NCI-H226 (cell line): Measurements from ENCODE around the gene C1orf21.
A peak's percentile ranks its signal among the peaks of the same experiment; 100 is the strongest.

ENCODE experiments used
- DNase-seq: peaks from one replicate; pipeline ENCODE4 v3.0.0-alpha.2; 2015

Gene C1orf21

DNA sequence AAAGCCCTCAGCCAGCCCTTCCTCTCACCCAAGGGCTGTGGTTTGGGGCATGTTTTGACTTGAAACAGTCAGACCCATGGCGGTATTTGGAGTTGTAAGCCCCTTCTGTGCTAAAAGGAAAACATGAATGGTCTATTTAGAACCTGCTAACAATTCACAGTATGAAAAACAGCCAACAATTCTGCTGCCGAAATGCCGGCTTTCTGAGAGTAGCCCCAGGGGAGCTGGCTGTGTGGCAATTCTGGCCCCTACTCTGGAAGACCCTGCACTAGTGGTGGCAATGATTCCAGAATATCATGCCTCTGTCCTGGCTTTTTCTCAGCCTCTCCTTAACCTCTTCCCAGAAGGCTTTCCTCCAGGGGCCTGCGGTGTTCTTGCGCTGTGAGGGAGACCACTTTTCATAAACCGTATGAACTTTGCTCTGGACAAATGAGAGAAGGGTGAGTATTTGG, 249.2 kb downstream of the C1orf21 start:
- no peak for DNase-seq

DNA sequence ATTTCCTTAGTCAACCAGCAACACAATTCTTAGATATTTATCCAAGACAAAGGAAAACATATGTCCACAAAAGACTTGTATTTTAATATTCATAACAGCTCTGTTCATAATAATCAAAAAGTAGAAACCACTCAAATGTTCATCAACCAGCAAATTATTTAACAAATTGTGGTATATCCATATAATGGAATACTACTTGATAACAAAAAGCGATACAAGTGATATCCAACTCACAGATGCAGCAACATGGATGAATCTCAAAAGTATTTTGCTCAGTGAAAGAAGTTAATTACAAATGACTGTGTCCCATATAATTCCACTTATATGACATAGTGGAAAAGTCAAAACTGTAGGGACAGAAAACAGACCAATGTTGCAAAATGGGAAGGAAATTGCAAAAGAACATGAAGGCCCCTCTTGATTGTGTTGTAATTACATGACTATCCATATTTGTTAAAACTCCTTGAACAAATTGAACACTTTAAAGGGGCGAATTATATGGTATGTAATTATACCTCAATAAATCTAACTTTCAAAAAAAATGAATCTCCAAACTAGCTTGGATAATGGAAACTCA, 250.9 kb downstream of the C1orf21 start:
- DNase-seq = no peak

DNA sequence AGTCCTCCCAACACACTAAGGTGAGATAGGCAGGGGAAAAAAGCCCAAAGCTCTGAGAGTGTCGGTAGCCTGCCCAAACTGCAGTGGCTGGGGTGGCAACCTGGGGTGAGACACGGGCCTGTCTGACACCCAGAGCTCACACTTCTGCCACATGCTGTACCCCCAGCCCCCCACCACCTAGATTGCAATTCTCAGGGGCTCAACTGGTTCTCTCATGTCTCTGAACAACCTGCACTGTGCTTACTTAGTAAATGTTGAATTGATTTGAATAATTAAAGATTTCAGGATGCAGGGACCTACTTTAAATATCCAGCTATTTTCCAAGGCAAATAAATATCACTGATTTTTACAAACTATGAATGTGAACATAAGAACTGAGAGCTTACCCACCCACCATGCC, 252.4 kb downstream of the C1orf21 start:
- DNase-seq = no peak

DNA sequence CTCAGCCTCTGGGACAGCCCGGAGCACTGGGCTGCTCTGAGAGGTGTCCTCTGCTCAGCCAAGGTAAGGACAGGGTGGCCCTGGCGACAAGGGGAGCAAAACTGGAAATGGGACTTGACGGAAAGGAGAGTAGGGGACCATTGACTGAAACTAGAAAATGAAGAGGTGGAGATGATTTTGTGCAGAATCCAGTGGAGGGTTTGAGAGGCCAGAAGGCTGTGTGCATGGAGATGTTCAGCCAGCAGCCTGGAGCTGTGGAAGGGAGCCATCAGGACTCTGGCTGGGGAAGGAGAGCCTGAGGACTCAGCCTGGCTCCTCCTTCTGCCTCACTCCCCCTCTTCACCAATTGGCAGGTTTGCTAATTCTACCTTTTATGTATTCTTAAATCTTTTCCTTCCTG, 253.7 kb downstream of the C1orf21 start:
- DNase-seq = no peak

DNA sequence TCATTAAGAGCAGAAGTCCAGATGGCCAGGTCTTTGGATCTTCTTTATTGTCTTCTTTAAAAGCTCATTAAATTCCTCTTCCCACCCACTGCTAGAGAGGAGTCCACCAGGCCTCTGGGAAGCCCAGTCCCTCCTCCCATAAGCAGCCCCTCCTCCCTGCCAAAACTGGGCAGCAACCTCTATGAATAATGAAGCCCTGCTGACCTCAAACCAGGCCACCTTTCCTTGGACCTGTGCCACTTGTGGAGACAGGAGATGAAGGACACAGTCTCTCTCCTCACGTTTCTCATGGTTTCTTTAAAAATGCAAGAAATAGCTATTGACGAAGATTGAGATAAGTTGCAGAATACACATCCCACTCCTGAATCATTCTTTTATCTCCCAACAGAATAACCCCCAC, 255.1 kb downstream of the C1orf21 start:
- DNase-seq = no peak

DNA sequence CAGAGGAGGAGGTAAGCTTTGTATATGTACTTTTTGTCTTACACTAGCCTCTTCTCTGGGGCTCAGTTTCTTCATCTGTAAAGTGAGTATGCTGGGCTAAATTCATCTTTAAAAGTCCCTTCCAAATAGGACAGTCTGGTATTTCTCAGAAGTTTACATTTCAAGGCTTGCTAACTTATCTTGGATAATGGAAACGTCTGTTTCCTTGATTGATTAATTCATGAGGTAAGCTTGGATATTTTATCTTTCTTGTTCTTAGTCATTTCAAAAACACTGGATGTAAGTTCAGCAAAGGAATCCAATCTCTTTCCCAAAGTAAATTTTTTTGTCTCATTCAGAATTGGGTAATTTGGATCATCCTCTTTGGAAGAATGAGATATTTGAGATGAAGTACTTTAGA, 256.8 kb downstream of the C1orf21 start:
- peak; percentile 4 for DNase-seq

DNA sequence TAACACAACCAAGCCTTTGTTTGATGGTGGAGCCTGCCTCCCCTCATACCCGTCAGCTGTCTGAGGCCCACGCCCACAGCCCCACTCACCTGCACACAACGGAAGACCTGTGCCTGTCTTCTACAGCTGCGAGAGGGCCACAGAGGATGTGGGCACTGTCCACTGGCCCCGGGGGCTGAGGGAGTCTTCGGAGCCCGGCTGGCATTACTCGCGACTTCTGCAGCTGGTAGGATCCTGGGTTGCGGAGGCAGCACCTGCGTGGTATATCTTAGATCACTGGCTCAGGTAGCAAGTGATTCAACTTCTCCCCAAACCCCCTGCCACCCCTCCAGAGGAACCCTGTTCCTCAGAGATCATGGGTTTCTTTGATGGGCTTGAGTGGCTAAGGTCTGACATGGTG, 257.9 kb downstream of the C1orf21 start:
- no peak for DNase-seq

DNA sequence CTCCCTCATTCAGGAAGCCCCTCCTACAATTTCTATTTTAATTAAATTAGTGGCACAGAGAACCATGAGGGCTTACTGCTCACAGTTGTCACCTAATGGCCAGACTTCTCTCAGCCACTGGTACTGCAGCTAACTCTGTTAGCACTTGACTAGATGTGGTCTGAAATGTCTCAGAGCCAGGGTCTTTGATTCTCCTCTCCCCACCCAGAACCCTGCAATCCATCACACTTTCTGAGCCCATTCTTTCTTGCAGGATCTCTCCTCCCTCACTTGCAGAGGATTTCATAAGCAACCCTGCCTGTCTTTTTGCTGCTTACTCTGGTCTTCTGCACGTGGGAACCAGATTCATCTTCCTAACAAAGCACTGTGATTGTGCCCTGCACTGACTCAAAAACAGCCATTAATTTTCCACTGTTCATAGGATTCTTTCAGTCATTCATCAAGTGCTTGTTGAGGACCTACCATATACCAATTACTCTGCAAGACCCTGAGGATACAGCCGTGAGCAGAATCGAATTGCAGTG, 259.4 kb downstream of the C1orf21 start:
- DNase-seq = no peak

DNA sequence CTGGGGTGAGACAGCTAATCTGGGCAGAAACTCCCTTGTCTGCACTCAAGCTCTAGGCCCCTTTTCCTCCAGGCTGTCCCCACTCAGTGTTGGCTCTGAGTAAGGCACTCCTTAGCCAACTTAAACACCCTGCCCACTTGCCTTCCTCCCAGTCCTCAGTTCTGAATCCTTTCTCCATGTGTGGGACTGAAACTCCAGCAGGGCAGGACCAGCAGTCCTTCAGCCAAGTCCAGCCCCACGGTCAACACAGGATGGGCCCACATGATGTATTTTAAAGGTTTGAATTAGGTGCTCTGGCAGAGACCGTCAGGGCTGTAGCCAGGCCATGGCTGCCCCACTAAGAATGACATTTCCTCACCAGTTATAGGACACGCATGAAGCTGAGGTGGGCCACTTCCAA, 260.0 kb downstream of the C1orf21 start:
- DNase-seq = no peak

DNA sequence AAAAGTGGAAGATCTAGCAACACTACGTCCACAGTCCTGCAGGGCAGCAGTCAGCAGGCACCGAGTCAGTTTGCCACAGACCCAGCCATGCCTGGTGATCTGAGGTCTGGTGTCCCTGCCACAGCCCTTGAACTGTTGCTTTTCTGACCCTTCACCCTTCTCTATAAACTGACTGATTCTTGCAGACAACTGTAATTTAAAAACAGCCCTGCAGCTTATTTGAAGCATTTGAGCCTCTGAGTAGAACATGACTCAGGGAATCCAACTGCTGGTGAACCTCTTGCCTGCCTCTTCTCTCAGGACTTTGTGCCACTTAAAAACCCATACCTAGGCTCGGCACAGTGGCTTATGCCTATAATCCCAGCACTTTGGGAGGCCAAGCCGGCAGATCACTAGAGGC, 260.6 kb downstream of the C1orf21 start:
- no peak for DNase-seq

DNA sequence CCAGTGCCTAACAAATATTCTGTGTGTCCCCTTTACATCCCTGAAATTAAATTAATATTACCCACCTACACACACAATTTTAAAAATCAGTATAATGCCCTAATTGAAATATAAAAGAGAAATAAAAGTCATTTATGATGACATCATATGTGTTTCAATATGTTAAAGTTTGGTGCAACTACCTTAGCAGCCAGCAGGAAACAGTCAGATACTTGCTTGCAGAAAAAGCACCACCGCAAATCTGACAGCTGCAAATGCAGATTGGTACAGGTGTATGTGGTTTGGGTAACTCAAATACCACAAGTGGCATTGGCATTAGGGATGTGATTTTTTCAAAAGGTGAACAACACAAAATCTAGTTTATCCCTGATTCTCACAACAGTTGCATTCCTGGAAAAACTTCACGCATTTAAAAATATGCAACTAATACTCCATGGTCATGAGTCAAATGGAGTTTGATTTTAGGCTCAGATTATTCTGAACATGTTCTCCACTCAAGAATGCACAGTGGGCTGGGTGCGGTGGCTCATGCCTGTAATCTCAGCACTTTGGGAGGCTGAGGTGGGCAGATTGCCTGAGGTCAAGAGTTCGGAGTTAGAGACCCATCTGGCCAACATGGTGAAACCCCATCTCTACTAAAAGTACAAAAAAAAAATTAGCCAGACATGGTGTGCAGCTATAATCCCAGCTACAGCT, 261.5 kb downstream of the C1orf21 start:
- no peak for DNase-seq

DNA sequence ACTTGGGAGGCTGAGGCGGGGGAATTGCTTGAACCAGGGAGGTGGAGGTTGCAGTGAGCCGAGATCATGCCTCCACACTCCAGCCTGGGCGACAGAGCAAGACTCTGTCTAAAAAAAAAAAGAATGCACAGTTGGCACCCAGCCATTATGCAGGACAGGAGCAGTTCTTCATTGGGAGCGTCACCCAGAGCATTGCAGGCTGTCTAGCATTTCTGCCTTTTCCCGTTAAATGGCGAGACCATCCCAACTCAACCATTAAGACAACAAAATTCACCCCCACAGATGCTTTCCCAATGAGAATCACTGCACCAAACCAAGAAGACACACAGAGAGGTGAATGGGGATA, 262.0 kb downstream of the C1orf21 start:
- no peak for DNase-seq

DNA sequence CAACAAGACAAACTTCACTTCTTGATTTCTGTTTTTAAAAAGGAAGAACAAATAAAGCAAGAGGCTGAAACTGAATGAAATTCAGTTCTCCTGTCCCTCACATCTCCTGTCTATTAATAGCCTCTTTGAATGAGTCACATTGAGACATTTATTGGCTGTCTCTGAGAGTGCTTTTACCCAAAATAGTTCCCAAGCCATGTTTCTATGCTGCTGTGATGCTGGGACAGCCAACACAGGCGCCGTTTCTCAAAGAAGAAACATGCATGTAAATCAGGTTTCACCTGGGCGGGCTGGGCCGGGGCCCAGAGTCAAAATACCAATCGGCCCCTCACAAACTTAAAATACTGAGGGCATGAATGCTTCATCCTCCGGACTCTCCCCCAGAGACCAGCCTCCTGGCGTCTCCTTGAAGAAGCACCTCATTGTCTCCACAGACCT, 262.6 kb downstream of the C1orf21 start:
- DNase-seq = no peak

DNA sequence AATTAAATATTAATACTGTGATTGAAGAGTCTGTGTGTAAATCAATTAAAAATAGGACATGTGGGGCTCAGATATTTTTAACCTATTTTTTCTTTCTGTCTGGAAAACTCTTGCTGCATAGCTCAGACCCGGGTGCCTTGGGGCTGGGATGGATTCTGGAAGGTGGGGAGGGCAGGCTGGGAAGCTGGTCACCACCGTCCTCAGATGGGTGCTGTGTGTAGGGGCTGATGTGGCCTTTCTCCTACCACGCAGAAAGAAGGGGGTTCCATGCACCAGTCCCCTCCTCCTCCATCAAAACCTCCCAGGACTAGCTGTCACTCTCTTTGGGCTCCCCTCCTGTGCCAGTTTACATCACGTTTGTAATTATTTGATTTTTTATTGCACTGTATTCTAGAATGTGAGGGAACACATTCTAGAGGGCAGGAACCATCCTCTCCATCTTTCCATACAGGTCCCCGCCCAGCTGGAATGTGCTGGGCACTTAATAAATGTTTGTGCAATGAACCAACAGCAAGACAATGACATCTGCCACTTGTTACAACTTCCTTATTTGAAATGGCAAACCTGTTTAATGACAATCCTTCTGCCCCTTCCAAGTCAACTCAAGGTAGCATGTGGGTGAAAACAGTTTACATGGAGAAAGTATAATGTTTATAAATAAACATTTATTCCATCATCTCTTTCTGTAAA, 263.5 kb downstream of the C1orf21 start:
- DNase-seq = no peak

DNA sequence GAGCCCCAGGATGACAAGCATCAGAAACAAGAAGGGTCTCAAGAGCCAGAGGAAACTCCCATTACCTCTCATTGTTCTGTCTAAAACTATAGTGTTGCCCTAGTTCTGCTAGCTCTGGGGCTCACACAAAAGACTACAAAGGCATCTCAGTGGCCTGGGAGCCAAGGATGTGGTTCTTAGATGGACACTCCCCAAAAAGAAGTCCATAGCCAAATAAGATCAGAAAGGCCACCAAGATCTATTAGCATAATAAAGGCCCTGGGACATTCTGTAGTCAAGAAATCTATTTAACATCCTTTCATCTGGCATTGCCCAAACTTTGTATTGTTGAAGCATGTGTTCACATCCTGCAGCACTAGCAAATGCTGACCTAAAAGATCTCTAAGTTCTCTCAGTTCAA, 268.4 kb downstream of the C1orf21 start:
- DNase-seq = no peak

DNA sequence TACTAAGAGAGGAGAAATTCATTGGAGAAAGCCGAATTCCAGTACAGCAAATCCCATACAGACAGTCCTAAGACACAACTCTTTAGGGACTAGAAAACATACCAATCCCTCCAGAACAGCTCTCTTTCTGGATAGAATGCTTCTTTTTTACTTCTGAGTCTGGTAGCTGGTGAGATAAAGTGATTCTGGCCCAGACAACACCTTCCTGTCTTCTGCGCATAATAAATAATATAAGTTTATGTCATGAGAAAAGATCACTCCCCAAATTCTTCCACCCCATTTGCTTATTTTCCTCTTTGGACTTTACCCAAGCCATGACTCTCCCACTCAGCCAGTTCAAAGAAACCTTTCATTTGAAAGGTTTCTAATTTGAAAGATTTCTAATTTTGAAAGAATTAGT, 269.4 kb downstream of the C1orf21 start:
- DNase-seq = no peak

DNA sequence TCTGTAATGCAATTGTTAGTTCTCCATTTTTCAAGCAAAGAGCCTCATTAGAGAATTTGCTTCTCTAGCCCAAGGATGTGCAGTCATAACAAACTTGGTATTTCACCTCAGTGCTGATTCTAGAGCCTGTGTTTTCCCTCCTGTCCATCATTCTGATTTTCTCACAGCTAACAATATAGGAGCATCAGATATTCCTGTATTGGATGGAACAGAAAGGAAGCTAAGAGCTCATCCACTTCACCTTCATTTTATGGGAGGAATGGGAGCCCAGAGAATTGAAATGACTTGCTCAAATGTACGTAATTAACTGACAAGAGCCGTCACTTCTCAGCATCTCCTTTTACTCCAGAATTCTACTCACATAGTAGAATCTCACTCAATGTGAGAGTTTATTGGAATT, 271.2 kb downstream of the C1orf21 start:
- DNase-seq = no peak

DNA sequence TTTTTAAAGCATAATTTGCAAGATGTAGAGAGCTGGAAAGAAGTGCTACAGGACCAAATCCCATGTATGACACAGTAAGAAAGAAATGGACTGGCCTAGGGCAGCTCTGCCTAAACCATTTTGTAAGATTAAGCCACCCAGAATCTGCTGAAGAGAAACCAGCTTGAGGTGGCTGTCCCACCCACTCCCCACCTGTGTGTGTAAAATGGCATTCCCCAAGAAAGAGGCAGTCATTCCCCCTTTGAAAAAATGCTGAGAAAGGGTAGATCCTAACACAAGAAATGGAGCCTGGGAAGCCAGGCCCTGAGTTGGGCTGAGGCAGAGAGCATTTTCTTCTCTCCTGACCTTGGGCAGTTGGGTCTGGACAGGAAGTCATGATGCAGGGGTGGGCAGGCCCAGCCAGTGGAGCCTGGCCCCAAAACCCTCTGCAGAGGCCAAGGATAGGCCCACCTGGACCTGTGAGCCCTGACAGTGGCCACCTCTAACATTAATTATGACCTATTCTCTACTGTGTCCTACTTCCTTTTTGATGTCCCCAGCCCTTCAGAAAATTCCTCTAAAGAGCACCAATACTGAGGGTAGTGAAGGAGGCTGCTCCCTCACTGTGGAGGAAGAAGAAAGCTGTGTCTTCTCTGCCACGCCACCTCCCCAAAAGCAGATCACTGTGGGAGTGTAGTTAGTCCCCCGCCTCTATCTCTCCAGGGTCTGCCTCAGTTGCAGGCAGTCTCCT, 273.8 kb downstream of the C1orf21 start:
- DNase-seq = no peak

DNA sequence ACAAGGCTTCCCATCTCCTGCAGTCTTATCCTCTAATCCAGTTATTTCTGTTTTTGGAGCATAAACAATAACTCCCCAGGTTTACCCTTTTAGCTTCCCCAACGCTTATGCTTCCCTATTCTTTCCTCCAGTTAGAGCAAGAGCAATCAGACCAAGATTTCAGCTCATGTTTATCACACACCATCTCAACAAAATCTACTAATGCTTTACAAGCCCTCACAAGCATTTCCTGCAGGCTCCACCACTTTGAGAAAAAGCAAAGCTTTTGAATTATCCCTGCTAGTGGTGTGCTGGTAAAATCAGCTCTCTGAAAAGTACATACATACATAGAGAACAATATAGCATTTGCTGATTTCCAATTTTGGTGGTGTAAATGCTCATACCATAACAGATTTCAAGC, 275.0 kb downstream of the C1orf21 start:
- no peak for DNase-seq

DNA sequence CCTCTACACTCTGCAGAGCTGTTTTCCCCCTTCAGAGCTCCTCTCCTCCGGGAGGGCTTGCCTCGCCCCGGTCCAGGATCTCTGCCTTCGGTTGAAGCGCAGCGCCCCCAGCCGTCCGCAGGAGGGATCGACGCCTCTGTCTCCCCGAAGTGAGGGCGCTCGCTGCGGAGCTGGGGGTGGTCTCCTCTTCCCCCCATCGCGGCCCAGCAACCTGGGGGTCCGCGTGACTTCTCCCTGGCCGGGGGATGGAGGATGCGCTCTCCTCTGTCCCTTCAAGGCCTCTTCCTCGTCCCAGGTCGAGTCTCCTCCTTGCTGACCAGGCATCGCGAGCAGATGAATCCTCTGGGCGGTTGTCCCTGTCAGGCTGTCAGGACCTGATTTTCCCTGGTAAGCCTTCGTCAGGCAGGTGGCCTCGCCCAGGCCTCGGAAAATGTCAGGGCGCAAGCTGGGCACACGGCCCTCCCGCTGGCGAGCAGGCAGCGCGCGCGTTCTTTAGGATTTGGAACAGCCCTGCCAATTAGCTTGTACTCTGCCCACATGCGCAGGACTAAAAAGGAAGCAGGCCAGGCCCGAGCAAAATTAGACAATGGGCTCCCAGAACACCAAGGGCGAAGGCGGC, 277.3 kb downstream of the C1orf21 start:
- no peak for DNase-seq

DNA sequence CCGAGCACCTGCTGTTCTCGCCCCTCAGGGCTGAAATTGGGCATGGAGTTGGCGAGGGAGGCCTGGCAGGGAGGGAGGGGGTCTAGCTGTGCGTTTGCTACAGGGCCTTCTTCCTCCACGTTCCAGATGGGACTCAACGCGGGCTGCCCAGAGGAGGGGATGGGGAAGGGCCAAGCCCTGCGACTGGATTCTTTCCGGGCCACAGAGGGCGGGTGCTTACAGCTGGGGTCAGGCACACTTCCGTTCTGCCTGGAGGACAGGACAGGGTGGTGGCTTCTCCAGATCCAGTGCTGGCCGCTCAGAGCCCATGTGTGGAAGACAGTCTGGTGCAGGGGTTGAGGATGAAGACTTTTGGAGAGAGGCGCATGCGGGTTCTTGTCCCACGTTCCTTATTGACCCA, 277.8 kb downstream of the C1orf21 start:
- no peak for DNase-seq

DNA sequence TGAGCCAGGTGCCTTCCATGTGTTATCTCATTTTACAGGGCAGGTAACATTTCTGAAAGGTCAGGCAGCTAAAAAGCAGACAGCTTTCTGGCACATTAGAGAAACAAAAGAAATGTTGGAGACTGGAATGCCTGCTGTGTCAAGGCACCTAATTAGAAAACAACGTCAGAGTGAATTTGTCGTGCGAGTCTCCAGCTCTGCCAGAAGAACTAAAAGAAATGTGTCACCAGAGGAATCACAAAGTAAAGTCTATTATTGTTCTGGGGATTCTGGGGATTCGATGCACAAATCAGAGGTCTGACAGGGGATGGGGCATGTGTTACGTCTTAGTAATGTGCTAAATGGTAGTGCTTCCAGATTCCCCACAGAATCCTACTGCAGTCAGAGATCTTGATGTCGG, 278.5 kb downstream of the C1orf21 start:
- DNase-seq = no peak

DNA sequence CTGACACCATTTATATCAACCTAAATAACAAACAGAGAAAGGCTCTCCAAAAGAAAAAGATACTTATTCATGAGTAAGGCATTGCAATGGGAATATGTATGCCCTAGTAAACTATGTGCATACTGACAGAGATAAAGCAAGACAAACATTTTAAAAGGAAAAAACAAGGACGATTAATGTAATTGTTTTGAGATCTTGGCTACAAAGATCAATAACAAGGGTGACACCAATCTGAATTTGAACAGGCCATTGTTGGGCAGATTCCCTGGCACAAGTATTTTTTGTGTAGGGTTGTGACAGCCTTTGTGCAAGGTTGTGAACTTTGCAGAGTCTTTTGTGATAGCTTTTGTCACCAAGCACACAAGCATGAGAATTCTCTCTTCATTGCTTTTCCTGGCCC, 282.6 kb downstream of the C1orf21 start:
- DNase-seq = no peak
